ENCODE data around the gene DOCK10.

DOCK10 gene

GRCh38 chr2:224753743-224754540, 288.3 kb downstream of the DOCK10 start:
- no peak for TF ChIP-seq ZBTB1 (tag by site-specific recombination; IDR thresholded peaks at IDR 0.05)
- TF ChIP-seq ZFP37 (tag by site-specific recombination; IDR thresholded peaks at IDR 0.05), result no peak
- TF ChIP-seq ZNF398 (tag by site-specific recombination; IDR thresholded peaks at IDR 0.05), result no peak
- no peak for TF ChIP-seq ZNF449 (tag by site-specific recombination; IDR thresholded peaks at IDR 0.05)
- no peak for TF ChIP-seq ZNF280C (tag by site-specific recombination; IDR thresholded peaks at IDR 0.05)
- H3K9me3 ChIP-seq (ENCODE audit: control insufficient read depth, insufficient read depth, low read depth, low read length), result no peaks in the 10 kb centered on the region
- H3K27ac ChIP-seq (ENCODE audit: extremely low read depth, low read depth, low read length), result no peak overlapping the region
- no peaks in the 10 kb centered on the region for H3K36me3 ChIP-seq (ENCODE audit: control insufficient read depth in 2 of 2, insufficient read depth in 1 of 2, low read length in 2 of 2)
- no peaks in the 10 kb centered on the region for H3K4me1 ChIP-seq (ENCODE audit: control insufficient read depth, insufficient read depth, low read length)
- POLR2A ChIA-PET, result no interaction called here
- CTCF ChIA-PET, result interaction anchor here (0.6 to 0.9 kb wide), 3 partner anchors 228 to 469 kb away, joined by 3 to 5 read pairs (median 3); no protein-coding TSS in a partner anchor
- no peak overlapping the region for H3K4me3 ChIP-seq (ENCODE audit: low read depth, low read length)

- no peak overlapping the region for H3K27ac ChIP-seq (ENCODE audit: extremely low read depth, low read depth, low read length)
- ChIA-PET CTCF (interaction anchor here (1.5 kb wide), 1 partner anchor 26 kb away, joined by 3 read pairs; no protein-coding TSS in a partner anchor), POLR2A (interaction anchor here (0.6 kb wide), 1 partner anchor 205 kb away, joined by 7 read pairs; no protein-coding TSS in a partner anchor)
- no peaks in the 10 kb centered on the region for H3K9me3 ChIP-seq (ENCODE audit: control insufficient read depth, insufficient read depth, low read depth, low read length)
- no peaks in the 10 kb centered on the region for H3K4me1 ChIP-seq (ENCODE audit: control insufficient read depth, insufficient read depth, low read length)
- no peaks in the 10 kb centered on the region for H3K36me3 ChIP-seq (ENCODE audit: control insufficient read depth in 2 of 2, insufficient read depth in 1 of 2, low read length in 2 of 2)
- H3K4me3 ChIP-seq (ENCODE audit: low read depth, low read length), result no peak overlapping the region
- no peak for TF ChIP-seq ZNF184 (tag by site-specific recombination; IDR thresholded peaks at IDR 0.05)
- TF ChIP-seq KLF1 (tag by site-specific recombination; IDR thresholded peaks at IDR 0.05), result no peak
- TF ChIP-seq HIC1 (tag by site-specific recombination; IDR thresholded peaks at IDR 0.05), result no peak
- no peak for TF ChIP-seq ZNF660 (tag by site-specific recombination; IDR thresholded peaks at IDR 0.05)
- no peak for TF ChIP-seq ZNF768 (tag by site-specific recombination; IDR thresholded peaks at IDR 0.05)
- TF ChIP-seq OVOL3 (tag by site-specific recombination; IDR thresholded peaks at IDR 0.05), result no peak
- no peak for TF ChIP-seq ZNF670 (tag by site-specific recombination; IDR thresholded peaks at IDR 0.05; ENCODE audit: low read depth)
- no peak for TF ChIP-seq ZNF274 (IDR thresholded peaks at IDR 0.05; ENCODE audit: low read length)
- TF ChIP-seq ZNF274 (tag by site-specific recombination; IDR thresholded peaks at IDR 0.05; ENCODE audit: borderline replicate concordance), result no peak
- TF ChIP-seq REST (tag by site-specific recombination; IDR thresholded peaks at IDR 0.05), result no peak
- no peak for TF ChIP-seq ZNF175 (tag by site-specific recombination; IDR thresholded peaks at IDR 0.05)
- TF ChIP-seq BCL11A (tag by site-specific recombination; IDR thresholded peaks at IDR 0.05; ENCODE audit: low read depth), result no peak
Measured at GRCh38 chr2:224751996-224752698, 290.1 kb downstream of the DOCK10 start.
